Activated CD8-positive, alpha-beta T cell treated with anti-CD3 and anti-CD28 coated beads for 36 hours (primary cell): ENCODE measurements around the gene AK4. TPM values are rescaled to one million over a fixed set of nuclear protein-coding genes. Genes with fewer than 3 reads are reported as not detected.

Experiments
- ATAC-seq: fragments of 200-7000 bp; cut with Tn5 transposase; one replicate; pipeline ENCODE4 v1.10.0; 2021; ENCODE audit warnings: mild to moderate bottlenecking, moderate library complexity
- CTCF ChIA-PET: fragments of 350-600 bp; sonication (Branson Sonifier 250); formaldehyde crosslinking; loops from one replicate; lab custom pipeline; 2021; ENCODE audit warnings: antibody characterized with exemption; lab: Charles Lee
- POLR2A ChIA-PET: fragments of 350-600 bp; sonication (Branson Sonifier 250); formaldehyde crosslinking; loops from one replicate; lab custom pipeline; 2021; ENCODE audit warnings: antibody characterized with exemption; lab: Charles Lee
- DNase-seq: peaks from one replicate; pipeline ENCODE4 v3.0.0-alpha.2; 2020
- H3K27ac Mint-ChIP-seq: one replicate; pipeline ENCODE4 v1.8.0; 2021; ENCODE audit warnings: mild to moderate bottlenecking, mixed read lengths
- H3K27me3 Mint-ChIP-seq: one replicate; pipeline ENCODE4 v1.8.0; 2021; ENCODE audit warnings: mixed read lengths
- H3K36me3 Mint-ChIP-seq: one replicate; pipeline ENCODE4 v1.8.0; 2021; ENCODE audit warnings: low read depth, mixed read lengths
- H3K4me1 Mint-ChIP-seq: one replicate; pipeline ENCODE4 v1.8.0; 2021; ENCODE audit warnings: low read depth, mixed read lengths
- H3K4me3 Mint-ChIP-seq: one replicate; pipeline ENCODE4 v1.8.0; 2021; ENCODE audit warnings: mild to moderate bottlenecking, moderate library complexity, mixed read lengths
- H3K9me3 Mint-ChIP-seq: one replicate; pipeline ENCODE4 v1.8.0; 2021; ENCODE audit warnings: mixed read lengths
- intact Hi-C: fragments of 100-400 bp; cut with micrococcal nuclease; formaldehyde crosslinking; loops from one replicate; pipeline ENCODE4 v1.10.0; 2022
- total RNA-seq, 2 experiments: library from RNA; stranded (reverse); gene quantifications; one replicate each; pipeline ENCODE4 v1.2.3, GENCODE V29; 2021
- TF ChIP-seq, protein P1 (sequence below): fragments of 200-600 bp; IDR thresholded peaks from one replicate; pipeline ENCODE4 v1.8.0; 2022; ENCODE audit warnings: antibody characterized with exemption, mild to moderate bottlenecking

AK4 gene
- total RNA-seq, 2 experiments from 2014 or later: 151 to 156 TPM

DNA sequence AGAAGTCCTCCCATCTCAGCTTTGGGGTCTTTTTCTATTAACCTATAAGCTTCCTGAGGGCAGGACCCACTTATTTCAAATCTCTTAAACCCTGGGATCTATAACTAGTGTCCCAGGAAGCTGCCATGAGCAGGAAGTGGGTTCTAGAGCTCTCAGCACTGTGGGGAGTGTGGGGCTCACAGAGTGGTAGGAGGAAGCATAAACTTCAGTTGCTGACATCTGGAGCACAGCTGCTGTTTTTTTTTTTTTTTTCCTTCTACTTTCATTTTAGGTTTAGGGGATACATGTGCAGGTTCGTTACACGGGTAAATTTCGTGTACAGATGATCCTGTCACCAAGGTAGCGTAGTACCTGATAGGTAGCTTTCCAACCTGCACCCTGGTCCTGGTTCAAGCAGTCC is 59.3 kb downstream of the AK4 start:
- intact Hi-C loops: loop anchor here (5.0 kb wide), 1 partner anchor 145 kb away; no protein-coding TSS in a partner anchor
- no peak for ATAC-seq
- Mint-ChIP-seq H3K4me1 (peaks cover 10% of the 10 kb centered on the region), H3K9me3 (no peaks in the 10 kb centered on the region), H3K27ac (no peak overlapping the region), H3K36me3 (peaks cover 2% of the 10 kb centered on the region), H3K27me3 (peaks cover 4% of the 10 kb centered on the region), H3K4me3 (no peak overlapping the region)
- TF ChIP-seq, protein P1, sequence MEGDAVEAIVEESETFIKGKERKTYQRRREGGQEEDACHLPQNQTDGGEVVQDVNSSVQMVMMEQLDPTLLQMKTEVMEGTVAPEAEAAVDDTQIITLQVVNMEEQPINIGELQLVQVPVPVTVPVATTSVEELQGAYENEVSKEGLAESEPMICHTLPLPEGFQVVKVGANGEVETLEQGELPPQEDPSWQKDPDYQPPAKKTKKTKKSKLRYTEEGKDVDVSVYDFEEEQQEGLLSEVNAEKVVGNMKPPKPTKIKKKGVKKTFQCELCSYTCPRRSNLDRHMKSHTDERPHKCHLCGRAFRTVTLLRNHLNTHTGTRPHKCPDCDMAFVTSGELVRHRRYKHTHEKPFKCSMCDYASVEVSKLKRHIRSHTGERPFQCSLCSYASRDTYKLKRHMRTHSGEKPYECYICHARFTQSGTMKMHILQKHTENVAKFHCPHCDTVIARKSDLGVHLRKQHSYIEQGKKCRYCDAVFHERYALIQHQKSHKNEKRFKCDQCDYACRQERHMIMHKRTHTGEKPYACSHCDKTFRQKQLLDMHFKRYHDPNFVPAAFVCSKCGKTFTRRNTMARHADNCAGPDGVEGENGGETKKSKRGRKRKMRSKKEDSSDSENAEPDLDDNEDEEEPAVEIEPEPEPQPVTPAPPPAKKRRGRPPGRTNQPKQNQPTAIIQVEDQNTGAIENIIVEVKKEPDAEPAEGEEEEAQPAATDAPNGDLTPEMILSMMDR: no peak
- DNase-seq: no peak
- POLR2A ChIA-PET: no interaction called here
- CTCF ChIA-PET: interaction anchor here (1.4 to 1.9 kb wide), 2 partner anchors 9 to 132 kb away, joined by 5 to 6 read pairs; no protein-coding TSS in a partner anchor

DNA sequence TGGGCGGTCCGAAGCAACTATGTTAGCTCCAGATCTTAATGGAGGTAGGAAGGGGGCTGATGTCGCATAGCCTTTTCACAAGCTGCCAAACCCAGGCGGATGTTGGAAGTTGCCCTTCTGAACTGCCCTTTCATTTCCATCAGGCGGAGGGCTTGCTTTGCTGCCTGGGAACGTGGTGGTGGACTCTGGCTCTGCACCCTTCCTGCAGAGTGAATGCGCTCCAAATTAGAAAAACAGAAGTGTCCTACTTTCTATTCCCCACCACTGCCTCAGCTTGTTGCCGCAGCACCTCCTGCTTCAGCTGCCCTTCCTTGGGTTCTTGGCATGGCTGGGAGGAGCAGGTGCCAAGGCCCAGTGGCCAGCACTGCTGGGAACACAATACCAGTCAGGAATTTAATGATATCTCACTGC is 60.6 kb downstream of the AK4 start:
- intact Hi-C loops: loop anchor here (5.0 kb wide), 1 partner anchor 146 kb away; no protein-coding TSS in a partner anchor
- CTCF ChIA-PET: interaction anchor here (0.8 to 2.0 kb wide), 16 partner anchors 8 to 464 kb away, joined by 3 to 14 read pairs (median 3); partner anchors contain the start of gene RAVER2
- Mint-ChIP-seq H3K36me3 (peaks cover 2% of the 10 kb centered on the region), H3K27ac (no peak overlapping the region), H3K4me3 (no peak overlapping the region), H3K9me3 (no peaks in the 10 kb centered on the region), H3K27me3 (peaks cover 4% of the 10 kb centered on the region), H3K4me1 (peaks cover 22% of the 10 kb centered on the region)
- DNase-seq (no peak), ATAC-seq (no peak)
- POLR2A ChIA-PET: interaction anchor here (1.3 kb wide), 1 partner anchor 11 kb away, joined by 4 read pairs; no protein-coding TSS in a partner anchor
- TF ChIP-seq, protein P1: no peak

DNA sequence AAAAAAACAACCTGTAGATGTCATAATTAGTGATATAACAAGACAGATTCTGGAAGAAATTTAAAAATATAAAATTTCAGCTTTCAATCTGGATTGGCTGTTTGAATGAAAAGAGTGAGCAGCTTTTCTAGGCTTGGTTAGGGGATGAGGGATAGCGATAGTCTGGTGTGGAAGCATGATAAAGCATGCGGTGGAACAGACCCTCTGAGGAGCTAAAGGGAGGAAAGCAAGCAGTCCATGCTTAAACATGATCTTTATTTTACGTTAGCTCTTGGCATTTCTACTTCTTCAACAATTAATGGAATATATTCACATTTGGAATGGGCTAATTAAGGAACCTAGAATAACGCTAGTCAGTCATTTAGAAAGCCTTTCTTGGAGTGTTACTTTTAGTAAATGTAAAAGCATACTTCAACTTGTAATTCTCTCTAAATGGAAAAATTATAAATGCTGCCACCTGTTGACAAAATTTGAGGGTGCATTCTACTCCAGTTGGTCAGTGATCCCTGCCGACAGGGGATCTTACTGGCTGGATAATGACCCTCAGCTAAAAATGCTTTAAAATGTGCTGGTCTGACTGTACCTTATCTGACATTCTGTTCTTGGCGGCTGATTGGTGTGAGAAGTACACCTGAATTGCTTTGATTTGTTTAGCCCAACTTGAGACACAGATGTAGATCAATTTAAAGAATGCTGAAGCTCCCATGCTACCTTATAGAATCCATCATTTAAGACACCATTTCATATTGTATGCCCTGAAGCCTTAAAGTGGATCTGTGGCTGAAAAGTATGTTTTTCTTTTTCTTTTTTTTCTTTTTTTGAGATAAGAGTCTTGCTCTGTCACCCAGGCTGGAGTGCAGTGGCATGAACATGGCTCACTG is 61.2 kb downstream of the AK4 start:
- Mint-ChIP-seq H3K9me3 (no peaks in the 10 kb centered on the region), H3K27ac (no peak overlapping the region), H3K27me3 (peaks cover 4% of the 10 kb centered on the region), H3K36me3 (peaks cover 2% of the 10 kb centered on the region), H3K4me1 (peaks cover 28% of the 10 kb centered on the region), H3K4me3 (no peak overlapping the region)
- ATAC-seq (no peak), DNase-seq (peak; percentile 22)
- CTCF ChIA-PET: interaction anchor here (0.7 to 2.0 kb wide), 21 partner anchors 9 to 478 kb away, joined by 3 to 14 read pairs (median 3); partner anchors contain the start of gene RAVER2
- intact Hi-C loops: loop anchor here (5.0 kb wide), 1 partner anchor 147 kb away; no protein-coding TSS in a partner anchor
- POLR2A ChIA-PET: interaction anchor here (1.3 kb wide), 1 partner anchor 11 kb away, joined by 4 read pairs; no protein-coding TSS in a partner anchor
- TF ChIP-seq, protein P1: peak; percentile 61

DNA sequence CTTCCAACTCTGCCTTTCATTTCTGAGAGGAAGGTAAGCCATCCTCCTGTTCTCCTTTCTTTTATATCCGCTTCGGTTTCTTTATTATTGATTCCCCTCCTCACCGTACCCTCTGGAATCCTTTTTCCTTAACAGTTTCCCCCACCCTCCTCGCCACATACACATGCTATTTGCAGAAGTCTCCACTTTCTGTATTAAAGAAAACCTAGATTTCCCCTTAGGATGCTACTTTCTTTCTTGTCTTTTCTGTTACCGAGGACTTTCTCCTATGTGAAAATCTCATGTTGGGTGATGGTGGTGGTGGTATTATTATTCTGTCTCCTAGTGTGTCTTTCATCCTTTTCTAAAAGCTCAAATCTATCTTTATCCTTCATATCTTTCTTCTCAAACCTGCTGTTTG is 62.3 kb downstream of the AK4 start:
- no peak for ATAC-seq
- Mint-ChIP-seq H3K27me3 (peaks cover 4% of the 10 kb centered on the region), H3K4me3 (no peak overlapping the region), H3K4me1 (peaks cover 38% of the 10 kb centered on the region), H3K9me3 (no peaks in the 10 kb centered on the region), H3K27ac (no peak overlapping the region), H3K36me3 (peaks cover 2% of the 10 kb centered on the region)
- intact Hi-C loops: loop anchor here (5.0 kb wide), 1 partner anchor 63 kb away; the partner anchor contains the start of gene AK4
- ChIA-PET CTCF (interaction anchor here (1.4 to 1.7 kb wide), 4 partner anchors 15 to 219 kb away, joined by 3 to 6 read pairs (median 3); no protein-coding TSS in a partner anchor), POLR2A (no interaction called here)
- no peak for DNase-seq
- TF ChIP-seq, protein P1: no peak
